GM21825 (cell line): Measurements from ENCODE around the gene PDE4D.
"Not testable (repeated sequence)": the region's sequence is repeated elsewhere in the genome, so short reads cannot be mapped to it uniquely, and the experiment has no call there.

Experiments used
- ATAC-seq: cut with Tn5 transposase; IDR thresholded peaks from one replicate; pipeline ENCODE4 v1.9.1; 2021; ENCODE audit warnings: mild to moderate bottlenecking, moderate library complexity; ENCODE audit not compliant: unreplicated experiment

The PDE4D gene

DNA sequence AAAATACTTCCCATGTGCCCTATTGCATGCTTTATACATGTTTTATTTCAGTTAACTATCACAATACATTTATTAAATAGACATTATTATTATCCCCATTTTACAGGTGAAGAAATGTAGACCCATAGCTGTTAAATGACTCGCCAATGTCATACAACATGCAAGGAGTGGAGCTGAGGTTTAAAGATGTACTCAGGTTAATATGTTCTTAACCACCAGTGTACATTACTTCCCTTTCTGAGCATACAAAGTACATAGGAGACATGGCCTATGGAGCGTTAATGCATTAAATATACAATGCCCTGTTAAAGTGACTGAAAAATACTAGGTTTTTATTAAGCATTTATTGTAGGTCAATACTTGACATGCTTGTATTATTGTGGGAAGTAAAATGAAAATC lies 407.0 kb downstream of the PDE4D start:
- no peak for ATAC-seq

DNA sequence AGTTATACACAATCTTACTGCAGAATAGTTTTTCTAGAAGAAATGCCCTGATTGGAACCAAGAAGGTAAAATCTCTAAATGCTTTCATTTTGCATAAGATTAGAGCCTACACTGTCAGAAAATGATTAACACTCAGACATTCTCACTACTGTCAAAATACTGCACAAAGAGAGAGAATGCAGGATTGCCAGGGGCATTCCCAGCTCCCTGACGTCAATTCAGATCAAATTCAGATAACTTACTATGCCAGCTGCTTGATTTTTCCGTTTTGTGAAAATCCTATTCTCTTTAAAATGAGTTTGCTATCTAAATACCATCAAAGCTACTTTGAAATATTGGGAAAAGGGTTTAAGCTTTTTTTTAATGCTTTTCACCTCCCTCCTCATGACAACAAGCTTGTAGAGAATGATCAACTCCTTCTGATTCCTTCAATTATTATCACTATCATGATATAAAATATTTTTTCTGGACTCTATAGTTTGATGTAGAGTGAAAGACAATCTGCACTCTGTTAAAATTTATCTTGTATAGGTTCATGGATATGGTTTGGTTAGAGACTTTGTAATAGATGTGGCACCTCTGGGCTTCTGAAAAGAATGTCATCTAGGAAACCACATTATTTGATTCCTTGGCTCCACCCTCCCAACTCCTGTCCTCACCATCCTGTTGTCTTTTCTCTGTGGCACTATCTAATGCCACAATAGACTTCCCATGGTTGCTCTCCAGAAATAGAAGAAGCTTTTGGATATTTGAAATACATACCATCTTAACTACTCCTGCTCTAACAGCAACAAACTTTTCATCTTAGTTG lies 407.7 kb downstream of the PDE4D start:
- ATAC-seq, result no peak

DNA sequence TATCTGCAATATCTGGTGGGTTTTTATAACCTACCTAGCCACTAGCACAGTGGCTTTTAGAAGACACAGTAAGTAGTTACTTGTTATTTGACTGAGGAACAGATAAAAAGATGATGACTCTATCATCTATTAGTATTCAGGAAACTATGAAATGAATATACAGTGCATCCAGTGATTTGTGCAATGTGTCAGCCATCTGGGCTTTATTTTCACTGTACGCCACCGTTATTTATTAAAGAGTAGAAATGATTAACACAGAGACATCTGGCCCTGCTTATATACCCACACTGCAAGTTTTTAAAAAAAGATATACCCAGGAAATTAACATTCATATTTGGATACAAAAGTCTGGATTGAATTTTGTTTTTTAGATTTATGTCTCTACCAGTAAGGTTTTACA lies 408.4 kb downstream of the PDE4D start:
- no peak for ATAC-seq

DNA sequence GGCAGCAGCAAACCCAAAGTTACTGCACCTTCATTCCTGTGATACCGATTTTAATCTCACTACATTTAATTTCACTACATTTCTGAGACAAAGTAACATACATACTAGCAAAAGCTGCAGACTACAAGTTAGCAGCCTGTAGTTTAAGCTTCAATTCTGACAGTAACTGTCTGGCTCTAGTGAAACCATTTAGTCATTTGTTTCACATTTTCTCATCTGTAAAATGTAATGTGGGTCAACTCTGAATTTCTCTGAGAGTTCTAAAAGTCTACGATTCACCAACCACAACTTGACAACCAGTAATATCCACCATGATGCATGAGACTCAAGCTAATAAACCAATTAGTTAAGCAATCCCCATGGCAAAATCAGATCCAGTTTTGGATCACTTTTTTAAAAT lies 408.9 kb downstream of the PDE4D start:
- no peak for ATAC-seq

DNA sequence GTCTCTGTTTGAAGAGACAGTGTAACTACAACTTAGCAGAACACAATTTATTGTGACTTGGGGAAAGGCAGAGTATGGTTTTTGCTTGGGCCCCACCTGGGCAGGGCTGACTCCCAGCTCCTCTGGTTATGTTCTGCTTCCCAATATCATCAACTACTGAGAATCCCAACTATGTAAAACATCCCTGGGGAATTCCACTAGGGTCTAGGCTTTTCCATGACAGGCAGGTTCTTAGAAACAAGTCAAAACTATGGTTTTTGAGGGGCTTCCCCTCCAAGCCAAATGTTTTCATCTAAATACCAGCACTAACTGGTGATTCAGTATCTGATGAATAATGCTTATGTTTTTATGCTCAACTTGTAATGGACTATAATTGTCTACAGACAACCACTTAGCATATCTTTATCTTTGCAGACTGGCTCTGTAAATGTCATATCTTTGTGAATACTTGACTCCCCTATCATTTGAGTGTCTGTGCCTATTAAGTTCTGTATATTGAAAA lies 409.5 kb downstream of the PDE4D start:
- no peak for ATAC-seq

DNA sequence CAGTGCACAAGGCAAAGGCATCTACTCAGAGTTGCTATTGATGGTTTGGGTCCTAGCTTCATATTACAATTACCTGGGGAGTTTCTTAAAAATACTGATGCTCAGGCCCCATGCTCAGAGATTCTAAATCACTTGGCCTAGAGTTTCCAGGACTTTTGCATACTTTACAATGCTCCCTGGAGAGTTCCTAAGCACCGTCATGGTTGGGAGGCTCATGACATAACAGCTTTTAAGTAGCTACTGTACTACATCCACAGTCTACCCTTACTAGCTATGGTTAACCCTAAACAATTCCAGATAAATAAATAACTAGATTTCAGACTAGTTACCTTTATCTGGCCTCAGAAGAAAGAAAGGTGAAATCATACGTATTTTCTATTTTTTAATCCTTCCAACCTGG lies 414.4 kb downstream of the PDE4D start:
- ATAC-seq, result no peak

DNA sequence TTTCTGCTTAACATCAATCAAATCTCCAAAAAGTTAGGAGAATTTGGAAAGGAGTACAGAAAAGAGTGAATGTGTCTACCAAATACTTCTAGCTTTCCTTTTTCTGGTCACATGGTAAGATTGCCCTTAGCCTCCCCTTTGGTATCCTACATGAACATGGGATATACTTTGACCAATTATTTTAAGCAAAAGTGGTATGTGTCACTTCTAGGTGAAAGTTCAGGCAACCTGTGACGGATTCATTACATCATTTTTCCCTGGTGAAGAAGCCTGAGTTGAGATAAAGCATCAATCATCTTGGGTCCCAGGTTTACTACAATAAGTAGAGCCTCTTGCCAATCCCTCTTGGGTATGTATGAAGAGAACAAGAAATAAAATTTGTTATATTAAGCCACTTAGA lies 419.2 kb downstream of the PDE4D start:
- no peak for ATAC-seq

DNA sequence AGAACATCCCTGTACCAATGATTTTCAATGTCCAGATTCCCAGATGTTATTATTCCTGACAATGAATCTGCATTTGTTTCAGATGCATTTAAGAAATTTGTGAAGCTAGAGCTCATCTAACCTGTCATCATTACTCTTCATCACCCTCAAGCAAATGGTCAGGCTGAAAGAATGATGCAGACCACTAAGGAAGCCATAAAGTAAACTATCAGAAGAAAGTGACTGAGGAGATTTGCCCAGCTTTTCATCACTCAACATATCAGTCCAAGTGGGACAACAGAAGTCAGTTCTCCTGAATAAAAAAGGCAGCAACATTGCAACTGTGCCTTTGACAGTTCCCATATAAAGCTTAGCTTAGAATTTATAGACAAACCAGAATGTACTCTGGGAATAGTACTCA lies 419.9 kb downstream of the PDE4D start:
- no peak for ATAC-seq

DNA sequence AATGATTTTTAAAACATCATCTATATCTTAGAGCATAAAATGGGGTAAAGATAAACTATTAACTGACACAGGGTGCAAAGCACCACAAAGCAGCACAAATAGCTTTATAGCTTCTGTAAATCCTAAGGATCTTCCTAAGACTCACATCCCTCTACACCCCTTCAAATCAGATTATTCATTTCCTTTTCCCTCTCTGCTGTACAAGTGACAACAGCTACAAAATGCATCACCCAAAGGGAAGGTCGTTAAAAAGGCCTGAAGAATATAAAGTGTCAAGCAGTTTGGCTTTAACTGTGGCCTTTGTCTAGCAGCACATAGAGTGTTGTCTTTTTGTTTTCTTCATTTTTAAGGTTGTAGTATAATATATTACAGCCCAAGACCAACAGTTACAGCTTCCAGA lies 422.1 kb downstream of the PDE4D start:
- no peak for ATAC-seq

DNA sequence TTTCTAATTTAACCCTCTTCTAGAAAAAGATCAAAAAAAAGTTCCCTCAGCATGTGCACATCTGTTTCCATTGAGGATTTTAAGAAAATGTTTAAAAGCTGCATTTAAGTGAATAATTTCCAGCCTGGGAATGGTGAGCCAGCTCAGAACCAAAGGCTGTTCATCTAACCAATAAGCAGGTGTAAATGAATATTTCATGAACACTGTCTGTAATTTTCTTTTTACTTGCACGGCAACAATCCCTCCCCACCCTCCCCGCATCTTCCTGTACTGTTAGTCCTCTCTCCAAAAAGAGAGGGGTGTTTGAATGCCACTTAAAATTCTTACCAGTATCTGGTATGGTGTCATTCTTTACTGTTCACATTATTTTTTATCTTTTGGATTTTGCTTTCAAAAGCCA lies 425.6 kb downstream of the PDE4D start:
- ATAC-seq, result no peak

DNA sequence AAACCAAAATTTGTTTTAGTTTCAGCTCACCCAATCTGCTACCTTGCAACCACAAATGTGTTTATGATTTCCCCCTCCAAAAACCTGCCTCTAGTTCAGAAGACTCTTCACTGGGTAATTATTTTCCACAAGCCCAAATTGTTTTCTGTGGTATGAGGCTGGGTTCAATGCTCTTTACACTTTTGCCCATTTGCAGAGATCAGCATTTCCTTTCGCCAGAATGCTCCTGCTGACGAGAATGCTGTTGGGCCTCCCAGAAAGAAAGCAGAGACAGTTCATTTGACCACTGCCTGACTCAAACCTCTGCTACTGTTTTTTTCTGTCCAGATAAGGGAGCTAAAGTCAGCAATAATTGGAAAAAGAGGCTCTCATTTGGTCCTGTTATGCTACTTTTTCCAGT lies 427.3 kb downstream of the PDE4D start:
- ATAC-seq, result no peak

DNA sequence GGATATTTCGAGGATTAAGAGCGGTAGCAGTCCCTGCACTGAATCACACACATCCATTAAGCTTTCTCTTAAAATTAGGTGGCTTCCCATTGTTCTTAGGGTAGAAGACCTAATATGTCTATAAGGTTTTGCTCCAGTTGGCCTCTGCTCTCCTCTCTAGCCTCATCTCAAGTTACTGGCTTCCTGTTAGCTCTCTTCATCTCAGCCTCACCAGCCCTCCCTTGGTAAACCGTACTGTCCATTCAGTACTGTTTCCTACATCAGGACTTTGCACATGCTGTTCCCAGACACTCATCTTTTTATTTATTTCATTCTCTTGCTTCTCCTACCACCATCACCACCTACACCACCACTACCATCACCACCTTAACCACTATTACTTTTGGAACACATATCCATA lies 428.6 kb downstream of the PDE4D start:
- ATAC-seq, result no peak

DNA sequence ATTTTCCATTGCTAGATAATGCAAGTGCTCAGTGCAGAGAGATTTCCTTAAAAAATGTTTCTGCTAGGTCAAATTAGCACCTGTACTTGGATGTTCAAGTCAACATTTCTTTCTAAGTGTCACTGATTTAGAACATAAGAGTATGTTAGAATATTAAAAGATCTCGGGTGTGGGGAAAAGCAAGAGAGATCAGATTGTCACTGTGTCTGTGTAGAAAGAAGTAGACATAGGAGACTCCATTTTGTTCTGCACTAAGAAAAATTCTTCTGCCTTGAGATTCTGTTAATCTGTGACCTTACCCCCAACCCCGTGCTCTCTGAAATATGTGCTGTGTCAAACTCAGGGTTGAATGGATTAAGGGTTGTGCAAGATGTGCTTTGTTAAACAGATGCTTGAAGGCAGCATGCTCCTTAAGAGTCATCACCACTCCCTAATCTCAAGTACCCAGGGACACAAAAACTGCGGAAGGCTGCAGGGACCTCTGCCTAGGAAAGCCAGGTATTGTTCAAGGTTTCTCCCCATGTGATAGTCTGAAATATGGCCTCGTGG lies 429.8 kb downstream of the PDE4D start:
- not testable (repeated sequence) for ATAC-seq

DNA sequence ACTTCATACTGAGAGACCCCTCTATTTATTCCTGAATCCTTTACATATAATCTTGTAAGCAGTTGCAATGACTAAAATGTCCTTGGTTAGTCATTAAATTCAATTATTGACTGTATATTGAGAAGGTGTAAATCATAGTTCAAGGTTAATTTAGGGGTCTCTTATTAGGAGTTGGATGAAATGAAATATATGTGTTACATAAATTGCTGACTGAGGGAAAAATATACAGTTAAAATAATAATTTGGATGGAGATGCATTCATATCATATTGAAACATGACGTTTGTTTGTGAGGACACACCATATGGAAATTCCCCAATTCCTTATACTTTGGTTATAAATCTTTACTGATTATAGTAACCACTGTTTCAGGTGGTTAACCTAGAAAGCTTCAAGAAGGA lies 430.6 kb downstream of the PDE4D start:
- no peak for ATAC-seq

DNA sequence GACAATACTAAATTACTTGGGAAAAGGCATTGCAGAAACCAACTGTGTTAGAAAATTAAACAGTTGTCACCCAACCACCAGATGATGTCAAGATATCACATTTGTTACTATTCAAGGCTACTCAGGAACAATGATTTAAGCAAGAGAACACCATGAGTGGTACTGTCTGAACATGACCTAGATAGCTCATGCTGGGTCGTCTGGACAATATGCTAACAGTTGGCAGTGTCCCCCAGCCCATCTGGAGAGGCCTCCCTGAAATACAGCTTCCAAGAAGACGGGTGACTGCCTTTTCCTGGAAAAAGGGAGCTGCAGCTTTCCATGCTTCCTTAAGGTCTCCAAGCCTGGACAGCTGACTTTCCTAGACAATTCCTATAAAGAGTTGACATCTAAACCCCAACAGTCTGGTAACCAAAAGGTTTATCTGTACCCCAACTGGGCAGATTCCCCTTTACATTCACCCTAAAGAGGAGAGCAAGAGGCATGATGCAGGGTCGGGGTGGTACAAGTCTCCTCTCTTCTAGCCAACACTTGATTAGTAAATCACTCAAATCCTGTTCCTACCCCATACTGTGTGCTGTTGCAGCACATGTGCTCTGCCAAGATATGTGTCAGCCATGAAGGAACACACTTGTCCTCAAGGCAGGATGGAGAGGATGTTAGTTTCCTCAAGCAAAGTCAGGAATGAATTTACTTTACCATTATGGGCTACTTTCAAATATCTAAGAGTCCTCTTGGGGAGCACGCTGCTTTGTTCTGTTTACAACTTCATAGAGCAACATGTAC lies 433.0 kb downstream of the PDE4D start:
- no peak for ATAC-seq

DNA sequence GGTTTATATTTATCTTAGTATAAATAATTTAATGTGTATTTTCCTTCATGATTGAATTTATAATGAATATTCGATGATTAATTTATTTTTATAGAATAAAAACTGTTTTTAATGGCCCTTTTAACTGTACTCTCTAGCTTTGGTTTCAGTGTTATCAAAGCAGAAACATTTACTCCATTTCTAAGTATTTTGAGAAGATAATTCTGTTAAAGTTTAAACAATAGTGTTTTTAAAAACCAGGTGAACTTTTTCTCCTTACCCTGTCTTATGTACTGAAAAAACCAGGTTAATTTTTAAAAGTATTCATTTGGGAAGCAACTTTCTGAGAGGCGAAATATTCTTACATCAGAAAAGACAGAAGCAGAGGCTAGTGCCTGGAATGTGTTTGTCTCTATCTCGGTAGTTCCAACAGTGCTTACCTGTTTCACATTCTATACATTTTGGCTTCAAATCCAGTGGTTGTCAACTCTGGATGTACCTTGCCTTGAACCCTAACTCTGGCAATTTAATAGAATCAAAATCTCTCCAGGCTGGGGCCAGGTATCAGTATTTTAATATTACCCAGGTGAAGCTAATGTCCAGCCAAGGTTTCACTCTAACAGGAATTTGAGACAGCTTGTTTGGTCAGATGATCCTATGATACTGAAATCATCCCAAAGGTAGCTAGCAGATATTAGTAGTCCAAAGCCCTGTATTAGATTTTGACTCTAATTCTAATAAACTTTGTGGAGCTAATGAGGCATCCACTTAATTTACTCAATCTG lies 434.4 kb downstream of the PDE4D start:
- no peak for ATAC-seq

DNA sequence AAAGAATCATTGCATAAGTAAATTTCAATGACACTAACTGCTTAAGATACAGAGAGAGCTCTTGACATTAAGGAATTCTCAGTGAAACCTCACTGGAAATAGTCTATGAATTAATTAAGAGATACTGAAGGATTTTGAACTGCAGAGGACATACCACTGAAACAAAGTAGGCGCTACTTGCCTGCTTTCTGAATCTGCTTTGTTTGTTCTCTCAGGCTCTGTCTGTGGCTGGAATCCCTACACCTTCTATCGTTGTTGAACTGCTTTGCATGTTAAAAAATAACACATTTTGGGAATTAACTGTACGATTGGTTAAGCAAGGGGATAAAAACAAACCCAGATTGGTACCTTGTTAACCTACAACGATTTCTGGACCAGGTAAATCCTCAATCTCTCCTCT lies 435.2 kb downstream of the PDE4D start:
- ATAC-seq, result no peak

DNA sequence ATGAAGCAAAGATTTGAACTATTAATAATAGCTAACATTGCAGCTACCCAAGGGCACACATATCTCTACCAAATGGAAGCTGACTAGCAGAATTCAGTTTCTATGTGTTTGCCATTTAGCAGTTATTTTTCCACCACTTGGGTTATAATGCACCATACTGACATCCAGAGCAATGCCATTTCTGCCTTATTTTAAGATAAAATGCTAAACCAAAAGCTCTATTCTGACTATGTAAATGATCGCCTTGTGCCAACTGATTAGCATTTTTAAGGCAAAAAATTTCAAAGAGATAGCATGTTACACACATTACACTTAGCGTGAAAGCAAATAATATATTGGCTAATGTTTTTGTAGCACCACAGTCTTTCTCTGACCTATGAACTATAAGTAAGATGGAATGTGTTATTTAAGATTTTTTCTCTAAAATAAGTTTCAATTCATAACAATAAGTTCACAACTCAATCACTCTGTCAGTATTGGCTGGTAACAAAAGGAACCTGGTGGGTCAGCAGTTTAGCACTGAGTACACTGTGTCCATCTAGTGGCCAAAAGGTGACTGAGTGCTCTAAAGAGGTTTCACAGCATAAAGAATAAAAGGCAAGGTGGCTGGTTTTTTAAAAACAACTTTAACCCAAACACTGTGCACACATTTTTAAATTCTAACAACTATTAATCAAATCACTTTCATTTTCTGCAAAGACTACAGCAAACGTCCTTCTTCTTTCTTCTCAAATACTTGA lies 443.5 kb downstream of the PDE4D start:
- no peak for ATAC-seq

DNA sequence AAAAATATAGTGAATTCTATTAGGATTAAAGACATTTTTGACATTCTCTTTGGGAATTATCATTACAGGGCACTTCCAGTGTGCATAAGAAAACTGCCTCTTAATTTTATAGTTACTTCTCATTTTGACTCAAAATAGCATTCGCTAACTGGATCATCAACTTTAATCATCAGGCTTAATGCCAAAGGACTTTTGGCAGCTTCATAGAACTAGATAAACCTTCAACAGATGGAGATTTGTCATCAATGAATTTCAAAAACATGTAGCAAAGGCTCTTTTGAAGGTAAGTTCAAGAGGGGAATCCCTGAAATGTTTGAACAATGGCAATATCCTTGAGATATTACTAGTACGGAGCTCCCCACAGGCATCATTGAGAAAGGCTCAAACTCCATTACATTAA lies 447.2 kb downstream of the PDE4D start:
- ATAC-seq, result no peak

DNA sequence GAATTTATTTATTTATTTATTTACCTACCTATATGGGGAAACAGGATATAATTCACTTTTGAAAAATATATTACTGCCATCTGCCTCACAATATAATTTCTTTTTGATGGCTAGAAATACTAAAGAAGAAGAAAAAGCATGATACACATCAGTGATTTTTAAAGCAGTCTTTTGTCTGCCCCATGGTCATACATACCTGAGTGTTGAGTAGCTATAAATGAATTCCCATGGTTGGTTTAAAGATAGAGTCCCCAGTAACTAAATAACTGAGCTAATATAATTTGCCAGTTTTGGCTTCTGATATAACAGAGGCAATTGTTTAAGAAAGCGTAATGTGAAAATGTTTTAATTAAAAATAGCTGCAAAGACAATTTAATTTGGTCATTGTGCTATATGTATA lies 447.8 kb downstream of the PDE4D start:
- no peak for ATAC-seq

DNA sequence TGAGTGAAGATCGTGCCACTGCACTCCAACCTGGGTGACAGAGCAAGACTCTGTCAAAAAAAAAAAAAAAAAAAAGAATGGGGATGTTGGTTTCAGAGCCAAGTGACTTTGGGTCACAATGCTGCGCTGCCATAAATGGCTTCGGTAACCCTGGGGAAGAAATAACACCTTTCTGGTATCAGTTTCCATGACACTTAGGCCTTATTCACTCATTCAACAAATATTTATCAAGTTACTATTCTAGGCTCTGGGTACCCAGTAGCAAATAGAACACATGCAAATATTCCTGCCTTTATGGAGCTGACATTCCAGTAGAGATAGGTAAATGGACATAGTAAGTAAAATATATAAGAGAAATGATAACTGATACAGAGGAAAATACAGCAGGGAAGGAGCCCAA lies 454.2 kb downstream of the PDE4D start:
- no peak for ATAC-seq
